HG03175 (cell line): ENCODE measurements around the gene PRR19.
"Not testable (repeated sequence)": the region's sequence is repeated elsewhere in the genome, so short reads cannot be mapped to it uniquely, and the experiment has no call there.

Experiments
- ATAC-seq: cut with Tn5 transposase; IDR thresholded peaks from one replicate; pipeline ENCODE4 v1.9.1; 2021; ENCODE audit warnings: mild to moderate bottlenecking, moderate library complexity; ENCODE audit not compliant: unreplicated experiment

PRR19 gene

DNA sequence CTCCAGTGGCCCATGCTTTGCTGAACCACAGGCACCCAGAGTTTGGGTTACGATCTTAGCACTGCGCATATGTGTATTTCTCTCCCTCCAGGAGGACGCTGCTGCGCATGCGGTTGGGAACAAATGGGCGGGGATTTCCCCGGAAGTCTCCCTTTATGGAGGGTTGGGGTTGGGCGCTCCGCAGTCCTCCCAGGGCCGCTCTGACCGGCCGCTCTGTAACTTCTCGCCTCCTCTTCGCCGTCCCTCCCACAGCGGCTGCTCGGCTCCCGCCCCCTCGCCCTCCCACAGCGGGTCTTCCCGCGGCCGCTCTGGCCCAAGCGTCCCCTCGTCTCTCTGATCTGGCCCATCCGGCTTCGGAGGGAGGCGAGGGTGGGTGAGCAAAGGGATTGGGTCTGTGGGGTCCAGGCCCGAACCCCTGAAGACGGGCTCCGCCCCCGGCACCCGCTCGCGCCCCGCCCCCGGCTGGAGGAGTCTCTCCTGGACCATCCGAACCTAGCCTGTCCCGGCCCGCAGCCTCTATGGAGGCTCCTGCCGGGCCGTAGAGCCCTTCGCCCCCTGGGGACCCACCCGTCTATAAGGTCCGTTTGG, 23.5 kb downstream of the PRR19 start, which contains the start of gene MEGF8:
Gene MEGF8 (plus strand): TSS at position 328 of the 588 bp plus-strand sequence. CDS start 609 bp downstream, outside the sequence.
- peak; percentile 91 for ATAC-seq

DNA sequence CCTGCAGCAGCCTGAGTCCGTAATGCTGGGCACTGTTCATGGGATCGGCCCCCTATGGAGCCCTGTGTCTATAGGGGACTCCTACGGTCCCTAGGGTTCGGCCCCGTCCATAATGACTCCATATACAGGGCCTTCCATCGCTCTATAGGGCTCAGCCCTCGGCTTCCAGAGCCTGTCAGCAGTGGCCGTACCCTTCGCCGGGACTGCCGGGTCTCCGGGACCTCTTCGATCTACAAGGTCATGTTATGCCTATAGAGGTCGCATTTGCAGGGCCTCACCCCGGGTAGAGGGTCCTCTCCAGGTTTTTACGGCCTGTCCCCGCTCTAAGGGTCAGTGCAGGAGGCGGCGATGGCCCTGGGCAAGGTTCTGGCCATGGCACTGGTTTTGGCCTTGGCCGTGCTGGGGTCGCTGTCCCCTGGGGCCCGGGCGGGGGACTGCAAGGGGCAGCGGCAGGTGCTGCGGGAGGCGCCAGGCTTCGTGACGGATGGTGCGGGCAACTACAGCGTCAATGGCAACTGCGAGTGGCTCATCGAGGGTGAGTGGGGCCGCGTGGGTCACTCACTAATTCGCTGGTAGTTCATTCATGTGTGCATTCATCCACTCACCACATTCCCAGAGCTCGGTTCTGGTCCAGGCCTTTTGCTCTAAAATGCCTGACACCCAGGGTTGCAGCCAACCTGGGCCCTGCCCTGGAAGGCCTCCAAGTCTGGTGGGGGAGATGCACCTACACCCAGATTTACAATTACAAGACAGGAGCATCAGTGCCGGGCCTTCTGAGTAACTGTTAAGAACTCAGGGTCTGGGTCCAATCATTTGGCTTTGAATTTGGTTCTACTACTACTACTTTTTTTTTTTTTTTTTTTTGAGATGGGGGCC, 24.2 kb downstream of the PRR19 start:
- peak; percentile 13 for ATAC-seq

DNA sequence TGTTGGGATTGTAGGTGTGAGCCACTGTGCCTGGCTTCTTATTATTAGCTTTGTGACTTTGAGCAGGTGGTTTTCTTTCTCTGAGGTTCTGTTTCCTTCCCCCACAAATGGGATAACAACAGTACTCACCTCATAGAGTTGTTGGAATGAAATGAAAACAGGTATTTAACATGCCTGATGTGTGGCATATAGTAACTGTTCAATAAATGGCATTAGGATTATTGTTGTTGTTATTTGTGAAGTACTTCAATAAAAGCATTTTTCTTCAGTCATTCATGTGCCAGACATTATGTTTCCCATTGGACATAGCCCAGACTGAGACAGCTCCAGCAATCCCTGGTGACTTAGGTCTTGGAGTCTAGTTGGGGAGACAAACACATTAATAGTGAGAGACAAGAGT, 25.0 kb downstream of the PRR19 start:
- ATAC-seq: no peak

DNA sequence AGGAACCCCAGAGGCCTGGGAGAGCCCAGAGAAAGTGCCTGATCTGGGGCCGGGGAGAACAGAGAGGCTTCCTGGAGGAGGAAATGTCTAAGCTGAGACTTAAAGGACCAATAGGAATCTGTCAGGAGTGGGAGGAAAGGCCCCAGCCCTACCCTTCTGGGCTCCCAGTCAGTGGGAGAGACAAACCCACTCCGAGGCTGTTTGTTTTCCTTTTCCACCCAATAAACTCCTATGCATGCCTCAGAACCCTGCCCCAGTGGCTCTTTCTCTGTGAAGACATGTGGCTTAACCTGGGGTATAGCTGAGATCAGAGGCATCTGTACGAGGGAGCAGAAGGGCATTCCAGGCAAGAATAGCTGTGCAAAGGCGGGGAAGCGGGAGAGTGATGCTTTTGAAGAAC, 25.4 kb downstream of the PRR19 start:
- ATAC-seq: no peak

DNA sequence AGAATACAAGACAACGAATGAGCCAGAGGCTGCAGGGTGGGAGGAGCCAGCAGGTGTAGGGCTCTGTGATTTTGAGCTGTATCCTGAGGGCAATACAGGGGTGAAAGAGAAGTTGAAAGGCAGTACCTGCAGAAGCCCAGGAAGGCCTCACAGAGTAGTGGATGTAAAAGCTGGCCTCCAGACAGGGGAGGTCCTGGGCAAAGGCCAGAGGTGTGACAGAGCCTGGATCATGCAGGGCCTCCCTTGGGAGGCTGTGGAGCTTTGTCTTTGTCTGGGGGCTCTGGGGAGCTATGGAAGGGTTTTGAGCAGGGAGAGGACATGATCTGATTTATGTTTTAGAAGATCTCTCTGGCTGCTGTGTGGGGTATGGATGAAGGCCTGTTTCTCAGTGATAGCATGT, 26.2 kb downstream of the PRR19 start:
- no peak for ATAC-seq

DNA sequence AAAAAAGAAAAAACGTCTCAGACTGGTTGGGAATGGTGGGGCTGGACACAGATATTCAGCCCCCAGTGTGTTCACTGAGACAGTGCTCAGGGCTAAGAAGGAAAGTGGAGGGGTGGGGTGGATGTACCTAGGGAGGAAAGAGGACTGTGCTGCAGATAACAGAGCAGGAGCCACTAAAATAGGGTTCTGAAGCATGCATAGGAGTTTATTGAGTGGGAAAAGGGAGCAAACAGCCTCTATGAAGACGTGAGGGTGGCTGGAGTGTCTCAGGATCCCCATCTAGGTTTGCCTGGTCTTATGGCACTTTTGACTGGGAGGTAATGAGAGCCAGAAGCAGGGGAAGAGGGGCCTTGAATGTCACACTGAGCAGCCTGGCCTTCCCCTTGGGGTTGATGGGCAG, 26.9 kb downstream of the PRR19 start:
- ATAC-seq: no peak

DNA sequence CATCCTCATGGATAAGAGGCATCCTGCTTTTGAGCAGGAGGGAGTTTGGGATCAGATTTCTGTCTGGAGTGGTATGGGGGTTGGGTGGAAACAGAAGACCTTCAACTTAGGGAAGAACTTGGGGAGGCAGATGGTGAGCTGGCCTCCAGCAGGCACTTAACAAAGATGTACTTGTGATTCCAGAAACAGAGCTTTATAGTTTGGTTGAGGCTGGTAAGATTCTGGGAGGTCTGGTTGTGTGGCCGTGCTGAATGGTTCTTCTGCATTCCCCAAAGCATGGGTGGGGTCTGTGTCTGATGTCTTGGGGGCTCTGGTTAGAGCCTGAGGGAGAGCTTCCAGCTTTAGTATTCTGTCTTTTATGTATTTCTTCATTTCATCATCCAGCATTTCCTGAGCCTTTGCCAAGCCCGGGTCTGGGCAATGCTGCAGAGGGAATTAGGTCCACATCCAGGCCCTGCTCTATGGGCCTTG, 28.3 kb downstream of the PRR19 start:
- ATAC-seq: no peak

DNA sequence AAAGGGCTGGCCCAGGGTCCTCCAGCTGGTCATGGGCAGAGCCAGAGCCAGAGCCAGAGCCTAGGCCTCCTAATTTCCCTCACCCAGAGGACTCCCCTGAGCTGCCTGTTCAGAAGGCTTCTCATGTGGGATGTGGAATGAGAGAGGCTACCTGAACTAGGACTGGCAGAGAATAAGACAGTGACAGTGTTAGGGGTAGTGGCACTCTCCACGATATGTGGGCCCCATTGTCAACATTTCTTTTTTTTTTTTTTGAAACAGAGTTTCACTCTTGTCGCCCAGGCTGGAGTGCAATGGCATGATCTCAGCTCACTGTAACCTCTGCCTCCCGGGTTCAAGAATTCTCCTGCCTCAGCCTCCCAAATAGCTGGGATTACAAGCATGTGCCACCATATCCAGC, 29.4 kb downstream of the PRR19 start:
- not testable (repeated sequence) for ATAC-seq

DNA sequence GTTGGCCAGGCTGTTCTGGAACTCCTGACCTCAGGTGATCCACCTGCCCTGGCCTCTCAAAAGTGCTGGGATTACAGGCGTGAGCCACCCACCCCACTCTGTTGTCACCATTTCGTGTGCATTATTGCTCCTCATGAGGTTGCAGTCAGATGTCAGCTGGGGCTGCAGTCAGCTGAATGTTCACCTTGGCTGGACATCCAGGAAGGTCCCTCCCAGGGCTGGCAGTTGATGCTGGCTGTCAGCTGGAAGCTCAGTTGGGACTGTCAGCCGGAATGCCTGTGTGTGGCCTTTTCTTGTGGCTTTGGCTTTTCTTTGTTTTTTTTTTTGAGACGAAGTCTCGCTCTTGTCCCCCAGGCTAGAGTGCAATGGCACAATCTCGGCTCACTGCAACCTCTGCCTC, 30.1 kb downstream of the PRR19 start:
- no peak for ATAC-seq

DNA sequence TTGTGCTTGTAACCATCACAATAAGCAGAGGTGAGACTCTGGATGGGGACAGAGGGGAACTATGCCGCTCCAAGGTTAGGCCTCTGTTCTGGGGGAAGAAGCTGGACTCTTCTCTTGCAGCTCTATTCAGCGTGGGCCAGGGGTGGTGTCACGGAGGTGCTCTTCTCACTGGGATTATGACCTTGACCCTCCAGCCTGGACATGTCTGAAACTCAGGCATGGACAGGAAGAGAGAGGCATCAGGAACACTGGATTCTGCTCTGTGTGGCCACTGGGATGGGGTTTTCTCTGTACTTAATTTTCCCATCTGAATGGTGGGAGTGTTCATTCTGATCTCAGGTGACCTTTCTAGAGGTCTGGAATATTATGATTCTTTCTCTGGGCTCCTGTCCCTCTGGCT, 31.1 kb downstream of the PRR19 start:
- ATAC-seq: no peak

DNA sequence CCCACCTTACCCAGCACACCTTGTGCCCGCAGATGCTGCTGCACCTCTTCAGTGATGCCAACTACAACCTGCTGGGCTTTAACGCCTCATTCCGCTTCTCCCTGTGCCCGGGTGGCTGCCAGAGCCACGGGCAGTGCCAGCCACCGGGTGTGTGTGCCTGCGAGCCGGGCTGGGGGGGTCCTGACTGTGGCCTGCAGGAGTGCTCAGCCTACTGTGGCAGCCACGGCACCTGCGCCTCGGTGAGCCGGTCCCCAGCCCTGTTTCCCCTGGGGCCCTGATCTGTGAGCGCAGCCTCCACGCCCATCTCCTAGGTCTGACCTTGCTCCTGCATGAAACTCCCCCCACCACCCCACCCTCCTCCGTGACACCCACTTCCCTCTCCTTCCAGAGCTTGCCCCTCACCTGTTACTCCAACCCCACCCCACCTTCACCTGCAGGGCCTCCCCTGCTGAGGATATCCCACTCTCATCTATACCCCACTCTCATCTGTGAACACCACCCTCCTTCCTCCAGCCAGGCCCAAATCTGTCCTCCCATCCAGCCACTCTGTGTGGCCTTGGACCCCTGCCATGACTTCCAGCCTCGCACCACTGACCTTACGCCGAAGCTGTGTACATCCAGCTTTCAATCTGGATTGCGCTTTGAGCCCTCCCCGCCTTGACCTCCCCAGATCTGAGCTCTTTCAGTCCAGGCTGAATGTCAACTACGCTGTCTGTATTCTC, 32.2 kb downstream of the PRR19 start:
- ATAC-seq: no peak

DNA sequence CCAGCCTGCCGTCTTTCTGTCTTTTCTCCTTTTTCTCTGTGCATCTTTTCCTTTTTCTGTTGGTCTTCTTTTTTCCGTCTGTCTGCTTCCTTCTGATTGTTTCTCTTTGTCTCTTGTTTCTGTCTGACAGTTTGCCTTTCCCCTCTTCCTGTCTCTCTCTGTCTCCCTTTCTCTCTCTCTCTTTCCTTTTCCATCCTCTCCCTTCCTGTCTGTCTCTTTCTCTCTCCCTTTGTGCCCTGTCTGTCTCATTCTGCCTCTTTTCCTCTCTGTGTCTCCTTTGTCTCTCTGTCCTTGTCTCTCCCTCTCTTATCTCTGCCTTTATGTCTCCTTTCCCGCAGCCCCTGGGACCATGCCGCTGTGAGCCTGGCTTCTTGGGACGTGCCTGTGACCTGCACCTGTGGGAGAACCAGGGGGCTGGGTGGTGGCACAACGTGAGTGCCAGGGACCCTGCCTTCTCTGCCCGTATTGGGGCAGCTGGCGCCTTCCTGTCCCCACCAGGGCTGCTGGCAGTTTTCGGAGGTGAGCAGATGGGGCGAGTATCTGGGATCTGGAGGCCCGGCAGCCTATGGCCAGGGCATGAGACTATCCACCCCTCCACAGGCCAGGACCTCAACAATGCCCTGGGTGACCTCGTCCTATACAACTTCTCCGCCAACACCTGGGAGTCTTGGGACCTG, 32.9 kb downstream of the PRR19 start:
- no peak for ATAC-seq

DNA sequence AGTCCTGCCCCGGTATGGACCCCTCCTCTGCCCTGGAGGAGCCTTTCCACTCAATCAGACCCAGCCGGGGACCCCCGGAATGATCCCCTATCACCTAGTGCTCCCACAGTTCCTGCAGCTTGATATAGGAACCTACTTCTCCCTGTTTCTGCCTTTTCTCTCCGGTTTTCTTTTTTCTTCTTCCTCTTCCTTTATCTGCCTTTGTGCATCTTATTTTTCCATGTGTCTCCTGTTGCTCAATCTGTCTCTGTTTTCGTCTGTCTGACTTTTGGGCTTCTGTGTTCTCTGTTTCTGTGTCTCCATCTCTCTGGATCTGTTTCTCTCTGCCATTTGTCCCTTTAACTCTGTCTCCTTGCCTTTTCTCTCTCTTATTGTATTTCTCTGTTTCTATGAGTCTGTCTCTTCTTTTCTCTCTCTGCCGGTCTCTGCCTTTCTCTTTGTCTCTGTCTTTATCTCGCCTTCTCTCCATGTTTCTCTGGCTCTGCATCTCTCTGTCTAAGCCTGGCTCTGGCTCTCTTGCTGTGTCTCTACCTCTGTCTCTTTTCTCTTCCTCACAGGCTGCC, 33.5 kb downstream of the PRR19 start:
- no peak for ATAC-seq

DNA sequence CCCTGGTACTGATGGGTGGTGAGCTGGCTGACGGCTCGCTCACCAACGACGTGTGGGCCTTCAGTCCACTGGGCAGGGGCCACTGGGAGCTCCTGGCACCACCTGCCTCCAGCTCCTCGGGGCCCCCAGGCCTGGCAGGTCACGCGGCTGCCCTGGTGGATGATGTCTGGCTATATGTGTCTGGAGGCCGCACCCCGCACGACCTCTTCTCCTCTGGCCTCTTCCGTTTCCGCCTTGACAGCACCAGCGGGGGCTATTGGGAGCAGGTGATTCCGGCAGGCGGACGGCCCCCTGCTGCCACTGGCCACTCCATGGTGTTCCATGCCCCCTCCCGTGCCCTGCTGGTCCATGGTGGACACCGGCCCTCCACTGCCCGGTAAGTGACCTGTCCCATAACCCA, 34.0 kb downstream of the PRR19 start:
- no peak for ATAC-seq

DNA sequence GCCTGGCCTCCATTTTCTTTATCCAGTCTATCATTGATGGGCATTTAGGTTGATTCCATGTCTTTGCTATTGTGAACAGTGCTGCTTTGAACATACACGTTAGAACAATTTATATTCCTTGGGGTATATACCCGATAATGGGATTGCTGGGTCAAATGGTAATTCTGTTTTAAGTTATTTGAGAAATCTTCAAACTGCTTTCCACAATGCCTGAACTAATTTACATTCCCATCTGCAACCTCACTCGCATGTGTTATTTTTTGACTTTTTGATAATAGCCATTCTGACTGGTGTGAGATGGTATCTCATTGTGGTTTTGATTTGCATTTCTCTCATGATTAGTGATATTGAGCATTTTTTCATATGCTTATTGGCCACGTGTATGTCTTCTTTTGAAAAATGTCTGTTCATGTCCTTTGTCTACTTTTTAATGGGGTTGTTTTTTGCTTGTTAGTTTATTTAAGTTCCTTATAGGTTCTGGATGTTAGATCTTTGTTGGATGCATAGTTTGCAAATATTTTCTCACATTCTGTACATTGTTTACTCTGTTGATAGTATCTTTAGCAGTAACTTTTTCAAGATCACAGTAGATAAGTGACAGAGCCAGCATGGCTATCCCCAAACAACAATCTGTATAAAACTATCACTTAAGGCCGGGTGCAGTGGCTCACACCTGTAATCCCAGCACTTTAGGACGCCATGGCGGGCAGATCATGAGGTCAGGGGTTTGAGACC, 37.4 kb downstream of the PRR19 start:
- ATAC-seq: not testable (repeated sequence)

DNA sequence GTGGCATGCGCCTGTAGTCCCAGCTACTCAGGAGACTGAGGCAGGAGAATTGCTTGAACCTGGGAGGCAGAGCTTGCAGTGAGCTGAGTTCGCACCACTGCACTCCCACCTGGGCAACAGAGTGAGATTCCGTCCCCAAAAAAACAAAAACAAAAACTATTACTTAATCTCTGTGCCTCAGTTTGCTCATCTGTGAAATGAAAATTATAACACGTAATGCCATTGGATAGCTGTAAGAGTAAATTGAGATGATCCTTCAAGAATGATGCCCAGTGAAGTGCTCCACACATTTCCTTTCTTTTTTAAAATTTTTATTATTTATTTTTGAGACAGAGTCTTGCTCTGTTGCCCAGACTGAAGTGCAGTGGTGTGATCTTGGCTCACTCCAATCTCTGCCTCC, 38.0 kb downstream of the PRR19 start:
- not testable (repeated sequence) for ATAC-seq

DNA sequence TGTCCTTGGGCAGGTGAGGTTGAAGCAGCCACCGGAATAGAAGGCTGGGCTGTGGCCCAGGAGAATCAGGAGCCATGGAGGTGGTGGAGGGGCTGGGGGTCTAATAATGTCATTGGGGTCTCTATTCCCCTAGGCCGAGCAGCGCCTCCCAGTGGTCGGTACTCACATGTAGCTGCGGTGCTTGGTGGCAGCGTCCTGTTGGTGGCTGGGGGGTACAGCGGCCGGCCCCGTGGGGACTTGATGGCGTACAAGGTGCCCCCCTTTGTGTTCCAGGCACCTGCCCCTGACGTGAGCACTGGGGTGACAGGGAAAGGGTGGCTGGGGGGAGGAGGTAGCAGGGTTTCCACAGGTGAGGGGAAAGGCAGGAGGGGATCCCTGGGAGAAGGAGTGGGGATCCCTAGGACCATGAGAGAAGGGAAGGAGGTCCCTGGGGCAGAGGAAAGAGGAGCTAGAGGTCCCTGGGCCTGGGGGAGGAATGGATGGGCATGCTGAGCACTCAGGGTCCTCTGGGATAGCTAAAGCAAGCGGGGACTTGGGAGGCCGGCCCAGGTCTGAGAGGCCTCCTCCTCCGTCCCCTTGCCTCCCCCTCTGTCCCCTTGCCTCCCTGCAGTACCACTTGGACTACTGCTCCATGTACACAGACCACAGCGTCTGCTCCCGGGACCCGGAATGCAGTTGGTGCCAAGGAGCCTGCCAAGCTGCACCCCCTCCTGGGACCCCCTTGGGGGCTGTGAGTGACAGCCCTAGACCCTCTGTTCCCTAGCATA, 41.6 kb downstream of the PRR19 start:
- no peak for ATAC-seq

DNA sequence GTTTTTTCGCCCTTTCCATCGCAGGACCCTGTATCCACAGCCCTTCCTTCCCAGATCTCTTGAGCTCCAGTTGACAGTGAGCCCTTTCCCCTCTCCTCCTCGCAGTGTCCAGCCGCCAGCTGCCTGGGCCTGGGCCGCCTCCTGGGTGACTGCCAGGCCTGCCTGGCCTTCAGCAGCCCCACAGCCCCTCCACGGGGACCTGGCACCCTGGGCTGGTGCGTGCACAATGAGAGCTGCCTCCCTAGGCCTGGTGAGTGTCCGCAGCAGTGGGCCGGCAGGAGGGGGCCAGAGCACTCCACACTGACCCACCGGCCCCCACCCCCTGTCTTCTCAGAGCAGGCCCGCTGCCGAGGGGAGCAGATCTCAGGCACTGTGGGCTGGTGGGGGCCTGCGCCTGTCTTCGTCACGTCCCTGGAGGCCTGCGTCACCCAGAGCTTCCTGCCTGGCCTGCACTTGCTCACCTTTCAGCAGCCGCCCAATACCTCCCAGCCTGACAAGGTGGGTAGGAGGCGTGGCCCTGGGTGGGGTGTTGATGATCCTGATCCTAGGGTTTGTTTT, 42.5 kb downstream of the PRR19 start:
- no peak for ATAC-seq

DNA sequence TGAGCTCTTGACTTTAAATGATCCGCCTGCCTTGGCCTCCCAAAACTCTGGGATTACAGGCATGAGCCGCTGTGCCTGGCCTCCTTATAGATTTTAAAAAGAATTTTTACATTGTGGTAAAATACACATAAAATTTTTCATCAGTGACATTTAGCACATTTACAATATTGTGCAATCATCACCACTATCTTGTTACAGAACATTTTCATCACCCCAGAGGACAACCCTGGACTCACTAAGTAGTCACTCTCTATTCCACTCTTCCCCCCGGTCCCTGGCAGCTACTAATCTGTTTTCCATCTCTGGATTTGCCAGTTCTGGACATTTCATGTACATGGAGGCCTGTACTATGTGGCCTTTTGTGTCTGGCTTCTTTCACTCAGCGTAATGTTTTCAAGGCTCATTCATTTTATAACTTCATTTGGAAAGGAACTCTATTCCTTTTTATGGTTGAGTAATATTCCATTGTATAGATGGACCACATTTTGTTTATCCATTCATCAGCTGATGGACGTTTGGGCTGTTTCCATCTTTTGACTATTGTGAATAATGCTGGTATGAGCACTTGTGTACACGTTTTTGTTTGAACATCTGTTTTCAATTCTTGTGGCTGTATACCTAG, 43.4 kb downstream of the PRR19 start:
- ATAC-seq: no peak
